Measurements from ENCODE around the gene ANKDD1B.
"Not testable (repeated sequence)": the region's sequence is repeated elsewhere in the genome, so short reads cannot be mapped to it uniquely, and the experiment has no call there.

The ANKDD1B gene

DNA sequence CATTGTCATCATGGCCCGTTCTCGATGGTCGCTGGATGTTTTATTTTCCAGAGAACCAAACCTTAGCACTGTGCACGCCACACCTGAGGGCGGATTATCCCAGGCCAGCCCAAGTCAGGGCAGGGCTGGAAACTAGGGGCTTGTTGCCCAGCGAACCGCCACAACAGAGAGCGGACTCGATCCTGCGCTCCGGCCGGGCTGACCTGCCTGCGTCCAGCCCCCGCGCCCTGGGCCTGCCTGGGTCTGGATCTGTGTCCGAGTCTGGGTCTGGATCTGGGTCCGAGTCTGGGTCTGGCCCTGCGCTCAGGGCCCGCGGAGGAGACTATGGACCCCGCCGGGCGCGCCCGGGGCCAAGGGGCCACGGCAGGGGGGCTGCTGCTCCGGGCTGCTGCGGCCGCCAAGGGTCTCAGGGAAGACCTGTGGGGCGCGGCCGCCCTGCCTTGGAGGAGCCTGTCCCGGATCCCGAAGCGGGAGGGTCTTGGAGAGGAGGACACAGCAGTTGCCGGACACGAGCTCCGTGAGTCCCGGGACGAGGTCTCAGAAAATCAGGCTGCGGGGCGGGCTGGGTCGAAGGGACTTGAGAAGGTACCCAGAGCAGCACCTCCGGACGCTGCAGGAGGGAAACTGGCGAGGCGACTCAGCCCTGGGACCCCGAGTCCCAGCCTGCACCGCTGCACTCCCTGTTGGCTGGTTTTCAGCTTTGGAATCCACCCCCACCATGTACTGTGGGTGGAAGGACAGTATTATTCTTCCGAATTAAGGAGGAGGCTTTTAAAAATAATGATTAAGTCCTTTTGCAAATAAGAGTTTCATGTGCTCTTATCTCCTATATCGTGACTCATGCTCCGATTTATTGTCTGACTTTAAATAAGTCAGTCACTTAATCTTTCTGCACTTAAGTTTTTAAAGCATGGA is at the start of gene ANKDD1B:
TSS of gene ANKDD1B (plus strand) at position 143 of the 915 bp plus-strand sequence. CDS start at position 325, 182 bp downstream.
- peak in 1 of 2 donors; percentile 4 for DNase-seq (ENCODE audit: low read depth in 2 of 2)

DNA sequence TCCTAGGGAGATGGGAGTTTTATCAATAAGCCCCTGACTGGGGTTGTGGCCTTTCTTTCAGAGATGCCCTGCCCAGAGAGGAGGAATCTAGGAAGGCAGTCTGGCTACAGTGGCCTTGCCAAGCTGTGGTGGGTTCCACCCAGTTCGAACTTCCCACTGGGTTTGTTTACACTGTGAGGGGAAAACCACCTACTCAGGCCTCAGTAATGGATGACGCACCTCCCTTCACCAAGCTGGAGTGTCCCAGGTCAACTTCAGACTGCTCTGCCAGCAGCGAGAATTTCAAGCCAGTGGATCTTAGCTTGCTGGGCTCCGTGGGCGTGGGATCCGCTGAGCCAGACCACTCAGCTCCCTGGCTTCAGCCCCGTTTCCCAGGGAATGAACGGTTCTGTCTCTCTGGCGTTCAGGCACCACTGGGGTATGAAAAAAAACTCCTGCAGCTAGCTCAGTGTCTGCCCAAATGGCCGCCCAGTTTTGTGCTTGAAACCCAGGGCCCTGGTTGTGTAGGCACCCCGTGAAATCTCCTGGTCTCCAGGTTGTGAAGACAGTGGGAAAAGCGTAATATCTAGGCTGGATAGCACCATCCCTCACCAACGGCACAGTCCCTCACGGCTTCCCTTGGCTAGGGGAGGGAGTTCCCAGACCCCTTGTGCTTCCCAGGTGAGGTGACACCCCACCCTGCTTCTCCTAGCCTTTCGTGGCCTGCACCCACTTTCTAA is 45.1 kb upstream of the ANKDD1B start:
- DNase-seq (ENCODE audit: low read depth in 2 of 2) = peak in 1 of 2 donors; percentile 7

DNA sequence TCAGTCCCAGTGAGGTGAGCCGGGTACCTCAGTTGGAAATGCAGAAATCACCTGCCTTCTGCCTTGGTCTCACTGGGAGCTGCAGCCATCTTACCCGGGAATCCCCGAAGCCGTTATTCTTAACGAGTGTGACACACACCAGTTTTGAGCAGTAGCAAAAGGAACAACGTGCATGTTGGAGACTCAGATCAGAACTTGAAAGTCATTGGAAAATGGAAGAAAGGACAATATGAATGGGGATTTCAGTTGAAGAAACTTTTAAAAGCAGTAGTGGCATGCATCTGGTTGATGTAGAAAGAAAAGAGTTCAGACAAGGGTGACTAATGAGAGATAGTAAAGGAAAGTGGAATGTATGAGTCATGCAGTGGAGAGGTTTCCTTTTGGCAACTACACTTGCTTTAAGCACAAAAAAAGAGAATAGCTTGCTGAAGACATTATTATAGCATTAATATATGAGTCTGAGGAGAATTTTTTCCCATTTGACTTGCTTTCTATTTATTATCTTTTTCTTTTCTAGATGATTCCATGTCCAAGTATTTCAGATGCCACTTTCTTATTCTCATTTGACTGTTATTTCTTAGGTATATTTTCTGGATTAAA is 44.4 kb upstream of the ANKDD1B start:
- peak in 1 of 2 donors; percentile 61 for DNase-seq (ENCODE audit: low read depth in 2 of 2)

DNA sequence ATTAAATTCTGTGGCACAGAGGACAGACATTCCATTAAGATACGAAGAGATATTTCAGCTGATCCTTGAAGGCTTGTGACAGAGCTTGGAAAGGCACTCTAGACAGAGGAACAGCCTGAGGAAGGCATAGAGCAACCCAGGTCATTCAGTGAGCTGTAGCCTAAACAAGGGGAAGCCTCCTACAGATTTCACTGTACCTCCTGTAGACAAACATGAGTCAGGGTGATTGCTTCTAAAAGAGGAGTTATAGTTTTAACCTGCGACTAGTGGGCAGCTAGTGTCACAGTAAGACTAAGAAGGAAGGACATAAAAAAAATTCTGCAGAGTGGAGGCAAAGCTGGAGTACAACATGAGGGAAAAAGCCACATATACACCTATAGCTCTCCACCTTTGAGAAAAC is 43.5 kb upstream of the ANKDD1B start:
- DNase-seq (ENCODE audit: low read depth in 2 of 2) = no peak

DNA sequence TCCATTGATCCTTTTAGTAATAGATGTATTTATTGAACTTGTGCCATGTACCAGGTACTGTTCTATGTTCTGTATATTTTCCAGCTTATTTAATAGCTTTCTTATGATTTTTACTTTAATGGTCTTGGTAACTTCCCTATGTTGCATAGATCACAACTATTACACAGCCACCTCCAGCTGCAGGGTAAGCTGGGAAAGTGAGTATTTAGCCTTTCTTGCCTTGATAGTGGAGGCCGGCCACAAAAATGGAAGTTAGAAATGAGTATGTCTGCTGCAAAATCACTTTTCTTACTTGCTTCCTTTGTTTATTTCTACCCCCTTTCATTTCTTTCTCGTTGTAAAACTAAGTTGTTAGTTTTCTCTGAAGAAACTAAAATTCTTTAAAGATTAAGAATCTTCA is 43.1 kb upstream of the ANKDD1B start:
- DNase-seq (ENCODE audit: low read depth in 2 of 2) = no peak

DNA sequence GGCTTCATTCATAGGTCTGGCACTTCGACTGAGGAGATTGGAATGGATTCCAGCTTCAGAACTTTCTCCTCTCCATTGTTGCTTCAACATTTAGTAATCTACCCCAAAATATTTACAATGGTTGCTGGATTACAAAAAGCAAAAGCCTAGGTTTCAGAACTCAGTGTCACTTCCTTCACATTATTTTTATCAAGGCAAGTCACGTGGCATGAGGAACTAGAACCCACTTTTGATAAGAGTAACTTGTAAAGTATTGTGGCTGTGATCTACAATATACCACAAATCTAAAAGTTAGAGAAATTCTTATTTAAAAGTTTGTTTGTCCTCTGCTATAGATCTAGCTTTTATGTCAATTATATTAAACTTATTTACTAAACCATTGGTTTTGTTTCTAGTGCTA is 39.7 kb upstream of the ANKDD1B start:
- DNase-seq (ENCODE audit: low read depth in 2 of 2) = no peak

DNA sequence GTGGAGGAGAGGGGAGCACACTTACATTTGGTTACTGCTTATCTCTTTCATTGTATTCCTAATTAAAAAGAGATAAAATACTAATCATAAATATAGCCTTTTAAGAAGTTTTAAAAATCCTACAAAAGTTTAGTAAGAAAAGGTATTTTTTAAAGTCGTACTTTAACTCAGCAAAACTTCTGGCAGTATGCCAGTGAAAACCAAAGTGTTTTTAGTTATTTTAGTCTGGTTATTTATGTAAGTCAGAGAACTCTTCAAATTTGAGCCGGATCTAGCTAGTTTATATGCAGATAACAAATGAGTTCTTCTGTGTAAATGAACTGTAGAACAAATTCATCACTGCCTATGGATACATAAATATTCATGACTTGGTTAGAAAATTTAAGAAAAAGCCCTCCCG is 36.5 kb upstream of the ANKDD1B start:
- no peak for DNase-seq (ENCODE audit: low read depth in 2 of 2)

DNA sequence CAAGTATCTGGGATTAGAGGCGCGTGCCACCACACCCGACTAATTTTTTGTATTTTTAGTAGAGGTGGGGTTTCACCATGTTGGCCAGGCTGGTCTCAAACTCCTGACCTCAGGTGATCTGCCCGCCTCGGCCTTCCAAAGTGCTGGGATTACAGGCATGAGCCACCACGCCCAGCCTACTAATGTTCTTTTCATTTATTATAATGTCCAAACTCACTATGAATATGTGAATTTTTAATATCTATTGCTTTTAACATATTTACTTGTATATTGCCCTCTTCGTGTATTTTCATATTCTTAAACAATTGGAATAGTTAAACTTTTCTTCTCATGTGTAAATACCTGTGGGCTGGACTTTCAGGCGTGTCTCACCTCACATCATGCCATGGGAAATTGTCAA is 33.0 kb upstream of the ANKDD1B start:
- not testable (repeated sequence) for DNase-seq (ENCODE audit: low read depth in 2 of 2)

DNA sequence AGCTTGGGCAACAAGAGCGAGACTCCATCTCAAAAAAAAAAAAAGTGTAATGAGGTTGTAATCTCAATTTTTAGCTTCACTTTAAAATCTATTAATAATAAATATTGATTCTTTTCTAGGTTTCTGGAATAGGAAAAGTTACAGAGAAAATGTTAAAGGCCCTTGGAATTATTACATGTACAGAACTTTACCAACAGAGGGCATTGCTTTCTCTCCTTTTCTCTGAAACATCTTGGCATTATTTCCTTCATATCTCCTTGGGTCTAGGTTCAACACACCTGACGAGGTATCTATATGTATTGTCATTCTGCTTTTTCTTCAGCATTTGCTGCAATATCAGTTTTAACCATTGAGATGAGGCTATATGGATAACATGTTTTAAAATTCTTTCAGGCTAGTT is 26.6 kb upstream of the ANKDD1B start:
- no peak for DNase-seq (ENCODE audit: low read depth in 2 of 2)

DNA sequence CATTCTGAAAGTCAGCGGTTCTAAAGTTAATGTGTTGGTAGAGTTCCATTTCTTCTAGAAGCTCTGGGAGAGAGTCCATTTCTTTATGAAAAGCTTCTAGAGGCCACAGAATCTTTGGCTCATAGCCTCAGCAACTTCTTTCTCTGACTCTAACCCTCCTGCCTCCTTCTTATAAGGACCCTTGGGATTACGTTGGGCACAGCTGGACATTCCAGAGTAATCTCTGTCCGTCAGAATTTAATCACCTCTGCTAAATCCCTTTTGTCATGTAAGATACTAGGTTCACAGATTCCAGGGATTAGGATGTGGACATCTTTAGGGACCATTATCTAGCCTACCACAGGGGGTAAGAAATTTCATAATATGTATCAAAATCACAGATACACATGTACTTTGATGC is 22.6 kb upstream of the ANKDD1B start:
- DNase-seq (ENCODE audit: low read depth in 2 of 2) = no peak

DNA sequence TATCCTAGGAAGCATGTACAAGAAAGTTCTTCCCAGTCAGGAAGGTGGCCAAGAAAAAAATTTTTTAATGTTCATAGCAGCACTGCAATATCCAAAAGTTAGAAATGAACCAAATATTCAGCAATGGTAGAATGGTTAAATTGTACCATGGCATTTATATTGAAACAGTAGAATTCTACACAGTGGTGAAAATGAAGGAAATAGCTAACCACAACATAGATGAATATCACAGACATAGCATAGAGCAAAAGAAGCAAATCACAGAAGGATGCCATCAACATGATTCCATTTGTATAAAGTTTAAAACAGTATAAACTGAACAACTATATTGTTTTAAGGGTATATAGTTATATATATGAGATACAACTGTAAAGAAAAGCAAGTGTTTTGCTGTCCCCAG is 10.7 kb upstream of the ANKDD1B start:
- no peak for DNase-seq (ENCODE audit: low read depth in 2 of 2)

DNA sequence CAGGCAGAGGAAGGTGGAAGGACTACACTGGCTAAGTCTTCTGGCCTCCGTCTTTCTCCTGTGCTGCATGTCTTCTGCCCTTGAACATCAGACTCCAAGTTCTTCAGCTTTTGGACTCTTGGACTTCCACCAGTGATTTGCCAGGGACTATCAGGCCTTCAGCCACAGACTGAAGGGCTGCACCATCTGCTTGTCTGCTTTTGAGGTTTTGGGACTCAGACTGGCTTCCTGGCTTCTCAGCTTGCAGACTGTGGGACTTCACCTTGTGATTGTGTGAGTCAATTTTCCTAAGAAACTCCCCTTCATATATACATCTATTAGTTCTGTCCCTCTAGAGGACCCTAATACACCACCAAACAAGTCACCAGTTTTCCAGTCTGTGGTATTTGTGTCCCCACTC is 9.7 kb upstream of the ANKDD1B start:
- no peak for DNase-seq (ENCODE audit: low read depth in 2 of 2)

DNA sequence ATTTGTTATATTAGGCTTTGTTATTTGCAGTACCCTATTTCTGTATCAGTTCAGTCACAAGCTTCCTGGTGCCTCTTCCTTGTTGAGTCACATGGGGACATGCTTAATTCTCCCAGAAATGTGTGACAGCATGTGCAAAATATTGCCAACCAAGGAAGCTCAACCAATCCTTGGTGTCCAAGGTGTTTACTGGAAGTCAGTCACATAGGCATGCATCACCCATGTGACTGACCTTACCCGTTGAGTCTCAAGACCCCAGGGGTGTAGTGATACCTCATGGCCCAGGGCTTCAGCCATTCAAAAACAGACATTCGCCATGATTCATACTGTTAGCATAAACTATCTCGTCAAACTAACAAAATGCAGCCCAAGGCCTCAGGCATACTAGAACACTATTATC is 9.3 kb upstream of the ANKDD1B start:
- no peak for DNase-seq (ENCODE audit: low read depth in 2 of 2)

DNA sequence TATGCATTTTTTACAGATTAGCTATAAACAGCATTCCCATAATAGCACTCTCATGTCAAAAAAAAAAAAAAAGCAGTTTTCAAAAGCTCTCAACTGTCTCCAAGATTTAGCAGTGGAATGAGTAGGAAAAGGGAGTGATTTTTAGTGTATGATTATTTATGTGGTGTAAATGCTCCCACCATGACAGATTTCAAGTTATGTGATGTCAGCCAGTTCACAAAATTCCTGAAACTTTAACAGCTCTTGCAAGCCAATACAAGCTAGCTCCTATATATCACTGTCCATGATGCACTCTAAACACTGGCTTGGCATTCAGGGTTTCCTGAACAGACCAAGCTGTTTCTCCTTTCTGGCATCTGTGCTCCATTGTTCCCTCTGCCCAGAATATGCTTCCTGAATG is 7.9 kb upstream of the ANKDD1B start:
- DNase-seq (ENCODE audit: low read depth in 2 of 2) = no peak

DNA sequence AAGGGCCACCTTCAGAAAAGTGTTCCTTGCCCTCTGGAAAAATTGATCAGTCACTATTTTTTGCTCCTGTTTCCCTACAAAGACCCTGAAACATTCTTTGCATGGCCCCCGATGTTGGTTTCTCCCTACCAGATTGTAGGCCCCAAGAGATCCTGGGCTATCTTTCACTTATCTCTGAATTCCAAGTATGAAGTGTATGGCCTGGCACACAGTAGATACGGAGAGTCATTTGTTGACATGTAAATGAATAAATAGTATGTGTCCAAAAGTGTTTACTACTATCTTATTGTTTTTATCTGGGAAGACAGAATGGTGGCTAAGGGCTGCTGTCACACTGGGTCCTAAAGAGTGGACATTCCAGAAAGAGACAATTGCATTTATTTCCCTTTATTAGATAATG is 7.4 kb upstream of the ANKDD1B start:
- DNase-seq (ENCODE audit: low read depth in 2 of 2) = no peak

DNA sequence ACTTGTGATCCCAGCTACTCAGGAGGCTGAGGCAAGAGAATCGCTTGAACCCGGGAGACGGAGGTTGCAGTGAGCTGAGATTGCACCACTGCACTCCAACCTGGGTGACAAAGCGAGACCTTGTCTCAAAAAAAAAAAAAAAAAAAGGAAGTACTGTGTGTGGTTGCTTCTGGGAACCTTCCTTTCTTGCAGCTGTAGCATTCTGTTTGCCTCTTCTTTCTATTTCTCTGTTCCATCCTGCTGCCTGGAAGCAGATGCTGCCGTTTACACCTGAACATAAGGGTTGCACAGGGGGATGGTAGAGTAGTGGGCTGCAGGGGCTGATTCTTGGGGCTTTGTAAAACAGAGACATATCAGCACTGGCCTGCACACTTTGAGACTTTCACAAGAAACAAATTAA is 3.9 kb upstream of the ANKDD1B start:
- not testable (repeated sequence) for DNase-seq (ENCODE audit: low read depth in 2 of 2)

DNA sequence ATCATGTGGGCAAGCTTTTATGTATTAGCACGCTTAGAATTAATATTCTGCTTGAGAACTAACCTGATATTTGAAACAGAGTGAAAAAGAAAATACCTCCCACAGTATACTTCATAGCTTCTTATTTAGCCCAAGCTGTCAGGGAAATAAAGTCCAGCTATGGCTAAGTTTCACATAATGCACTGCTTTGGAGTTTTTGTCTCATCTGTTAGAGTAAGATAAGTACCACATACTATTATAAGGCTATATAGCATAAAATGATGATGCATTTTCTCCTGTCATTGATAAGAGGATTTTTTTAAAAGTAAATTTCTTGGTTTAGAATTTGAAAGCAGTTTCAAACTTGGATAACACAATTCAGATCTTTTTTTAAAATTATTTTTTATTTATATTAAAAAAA is 2.4 kb upstream of the ANKDD1B start:
- DNase-seq (ENCODE audit: low read depth in 2 of 2) = no peak

DNA sequence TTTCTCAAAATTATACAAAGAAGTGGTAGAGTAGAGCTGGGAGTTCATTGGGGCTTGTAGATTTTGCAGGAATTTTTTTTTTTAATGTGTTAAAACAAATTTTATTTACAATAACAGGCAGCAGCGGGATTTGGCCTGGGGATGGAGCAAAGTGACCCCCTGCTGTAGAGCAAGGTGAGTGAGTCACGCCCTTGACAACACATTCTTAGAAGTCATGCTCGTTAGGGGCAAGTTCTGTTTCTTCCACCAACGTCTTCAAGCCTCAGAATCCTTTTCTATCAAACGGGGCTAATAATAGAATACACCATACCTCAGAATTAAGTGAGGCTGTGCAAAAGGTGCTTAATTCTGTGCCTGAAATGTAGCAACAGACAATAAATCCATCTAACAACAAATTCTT is 1.1 kb upstream of the ANKDD1B start:
- DNase-seq (ENCODE audit: low read depth in 2 of 2) = no peak

DNA sequence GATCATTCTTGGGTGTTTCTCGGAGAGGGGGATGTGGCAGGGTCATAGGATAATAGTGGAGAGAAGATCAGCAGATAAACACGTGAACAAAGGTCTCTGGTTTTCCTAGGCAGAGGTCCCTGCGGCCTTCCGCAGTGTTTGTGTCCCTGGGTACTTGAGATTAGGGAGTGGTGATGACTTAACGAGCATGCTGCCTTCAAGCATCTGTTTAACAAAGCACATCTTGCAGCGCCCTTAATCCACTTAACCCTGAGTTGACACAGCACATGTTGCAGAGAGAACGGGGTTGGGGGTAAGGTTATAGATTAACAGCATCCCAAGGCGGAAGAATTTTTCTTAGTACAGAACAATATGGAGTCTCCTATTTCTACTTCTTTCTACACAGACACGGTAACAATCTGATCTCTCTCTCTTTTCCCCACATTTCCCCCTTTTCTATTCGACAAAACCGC is 368 bp upstream of the ANKDD1B start:
- not testable (repeated sequence) for DNase-seq (ENCODE audit: low read depth in 2 of 2)

DNA sequence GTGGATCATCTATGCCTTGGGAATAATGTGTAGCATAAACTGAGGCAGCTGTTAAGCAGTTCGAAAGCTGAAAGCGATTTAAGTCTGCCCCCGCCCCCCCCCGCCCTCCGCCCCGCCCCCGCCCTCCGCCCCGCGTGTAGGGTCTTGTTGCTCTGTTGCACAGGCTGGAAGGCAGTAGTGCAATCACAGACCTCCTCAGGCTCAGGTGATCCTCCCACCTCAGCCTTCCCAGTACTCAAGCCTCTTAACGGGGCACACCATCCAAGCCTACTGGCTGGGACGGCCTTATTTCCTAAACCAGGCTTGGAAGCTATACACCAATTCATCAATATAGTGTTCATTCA is 945 bp downstream of the ANKDD1B start:
- DNase-seq (ENCODE audit: low read depth in 2 of 2) = no peak

DNA sequence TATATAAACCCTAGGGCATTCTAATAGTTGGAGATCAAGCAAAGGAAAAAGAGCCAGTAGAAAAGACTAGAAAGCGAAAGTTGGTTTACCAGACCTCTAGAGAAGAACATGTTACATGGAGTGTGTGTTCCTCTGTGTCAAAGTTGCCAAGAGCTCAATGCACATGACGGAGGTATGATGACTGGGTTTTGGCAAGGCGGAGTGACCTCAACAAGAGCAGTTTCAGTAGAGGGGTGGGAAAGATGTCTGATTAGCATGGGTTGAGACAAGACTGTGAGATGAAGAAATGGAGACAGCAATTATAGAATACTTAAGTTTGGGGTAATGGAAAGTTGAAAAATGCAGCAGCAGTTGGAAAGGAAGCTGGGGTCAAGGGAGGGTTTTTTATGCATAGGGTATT is 1.6 kb downstream of the ANKDD1B start:
- DNase-seq (ENCODE audit: low read depth in 2 of 2) = no peak

DNA sequence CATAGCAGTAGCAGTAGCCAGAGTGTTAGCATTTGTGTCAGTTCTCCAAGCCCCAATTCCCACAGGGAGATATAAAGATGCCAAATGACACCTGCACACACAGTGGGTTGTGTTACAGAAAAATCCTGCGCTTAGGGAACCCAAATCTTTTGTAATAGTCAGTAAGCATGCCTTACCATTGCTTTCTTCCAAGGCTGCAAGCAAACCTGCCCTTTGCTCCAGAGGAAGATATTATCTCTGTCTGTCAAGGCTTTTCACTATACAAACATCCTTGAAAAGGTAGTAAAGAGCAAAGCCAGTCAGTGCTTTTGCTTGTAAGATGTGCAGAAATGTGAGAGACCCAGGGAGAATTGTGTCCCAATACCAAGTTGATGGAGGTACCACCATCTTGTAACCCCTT is 2.9 kb downstream of the ANKDD1B start:
- DNase-seq (ENCODE audit: low read depth in 2 of 2) = no peak

All from stimulated activated CD4-positive, alpha-beta T cell treated with anti-CD3 and anti-CD28 coated beads, Interleukin-4, amount 100 ng/mL, for 48 hours (primary cell).